HG03108 (cell line): Measurements from ENCODE around the gene SLC25A11.

Experiments
- ATAC-seq: cut with Tn5 transposase; IDR thresholded peaks from one replicate; pipeline ENCODE4 v1.9.1; 2021; ENCODE audit warnings: moderate library complexity; ENCODE audit not compliant: unreplicated experiment

SLC25A11 gene

GRCh38 chr17:4896332-4897197 is 43.3 kb downstream of the SLC25A11 start:
- ATAC-seq, result no peak

- ATAC-seq, result no peak
Observed at GRCh38 chr17:4895657-4896331, 44.1 kb downstream of the SLC25A11 start.

GRCh38 chr17:4895121-4895520 is 44.7 kb downstream of the SLC25A11 start:
- no peak for ATAC-seq

GRCh38 chr17:4893721-4894560 is 45.9 kb downstream of the SLC25A11 start:
- ATAC-seq, result no peak

GRCh38 chr17:4893272-4893671 is 46.6 kb downstream of the SLC25A11 start:
- no peak for ATAC-seq

- ATAC-seq, result no peak
Observed at GRCh38 chr17:4892499-4893221, 47.2 kb downstream of the SLC25A11 start.

GRCh38 chr17:4891411-4892410 is 48.1 kb downstream of the SLC25A11 start:
- ATAC-seq, result no peak

- ATAC-seq, result no peak
Observed at GRCh38 chr17:4887581-4887980, 52.3 kb downstream of the SLC25A11 start.
